HG03060 (cell line): ENCODE results near the gene TPST1.
"Not testable (repeated sequence)": the region's sequence is repeated elsewhere in the genome, so short reads cannot be mapped to it uniquely, and the experiment has no call there.

Source experiments
- ATAC-seq: cut with Tn5 transposase; IDR thresholded peaks from one replicate; pipeline ENCODE4 v1.9.1; 2021; ENCODE audit warnings: low read depth, moderate number of reproducible peaks; ENCODE audit not compliant: unreplicated experiment

Gene TPST1

DNA sequence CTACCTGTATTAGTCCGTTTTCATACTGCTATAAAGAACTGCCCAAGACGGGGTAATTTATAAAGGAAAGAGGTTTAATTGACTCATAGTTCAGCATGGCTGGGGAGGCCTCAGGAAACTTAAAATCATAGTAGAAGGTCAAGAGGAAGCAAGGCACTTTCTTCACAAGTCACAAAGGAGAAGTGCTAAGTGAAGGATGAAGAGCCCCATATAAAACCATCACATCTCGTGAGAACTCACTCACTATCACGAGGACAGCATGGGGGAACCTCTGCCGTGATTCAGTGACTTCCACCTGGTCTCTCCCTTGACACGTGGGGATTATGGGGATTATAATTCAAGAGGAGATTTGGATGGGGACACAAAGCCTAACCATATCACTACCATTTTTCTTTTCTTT is 119.9 kb downstream of the TPST1 start:
- not testable (repeated sequence) for ATAC-seq

DNA sequence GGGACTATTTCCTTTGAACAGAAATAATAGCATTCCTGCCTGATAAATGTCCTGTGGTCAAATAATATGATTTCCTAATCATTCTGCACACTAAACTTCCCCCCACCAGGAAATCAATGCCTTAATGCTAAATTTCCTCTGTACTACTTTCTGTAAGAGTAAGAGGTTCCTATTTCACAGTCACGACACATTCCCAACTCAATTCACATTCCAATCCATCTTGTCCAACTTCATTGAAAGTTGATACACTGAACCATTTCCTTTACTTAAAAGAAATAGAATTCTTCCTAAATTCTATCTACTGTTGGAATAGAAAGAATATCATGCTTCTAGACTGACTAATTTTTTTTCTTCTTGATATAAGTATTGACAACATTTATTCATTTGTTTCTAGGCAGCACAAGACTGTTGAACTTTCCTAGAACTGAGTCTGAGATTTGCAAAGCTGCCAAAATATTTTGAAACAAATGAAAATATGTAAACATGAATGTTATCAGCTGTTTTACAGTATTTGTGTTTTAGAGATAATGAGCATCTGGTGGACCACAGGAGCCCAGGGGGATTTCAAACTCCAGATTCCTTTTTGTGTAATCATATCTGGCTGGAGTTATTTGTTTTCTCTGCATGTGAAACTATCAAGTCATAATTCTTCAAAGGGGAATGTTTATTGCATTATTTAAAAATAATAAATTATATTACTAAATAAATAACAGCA is 121.5 kb downstream of the TPST1 start:
- no peak for ATAC-seq

DNA sequence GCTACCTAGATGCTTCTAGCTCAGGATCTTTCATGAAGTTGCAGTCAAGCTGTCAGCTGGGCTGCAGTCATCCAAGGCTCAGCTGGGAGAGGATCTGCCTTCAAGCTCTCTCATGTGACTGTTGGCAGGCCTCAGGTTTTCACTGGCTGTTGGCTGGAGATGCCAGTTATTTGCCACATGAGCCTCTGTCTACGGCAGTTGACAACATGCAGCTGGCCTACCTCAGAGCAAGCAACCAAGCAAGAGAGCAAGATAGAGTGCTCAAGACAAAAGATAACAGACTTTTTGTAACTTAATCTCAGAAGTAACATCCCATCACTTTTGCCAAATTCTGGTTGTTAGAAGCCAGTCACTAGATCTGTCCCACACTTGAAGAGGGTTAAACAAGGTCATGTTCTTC is 125.8 kb downstream of the TPST1 start:
- ATAC-seq, result no peak

DNA sequence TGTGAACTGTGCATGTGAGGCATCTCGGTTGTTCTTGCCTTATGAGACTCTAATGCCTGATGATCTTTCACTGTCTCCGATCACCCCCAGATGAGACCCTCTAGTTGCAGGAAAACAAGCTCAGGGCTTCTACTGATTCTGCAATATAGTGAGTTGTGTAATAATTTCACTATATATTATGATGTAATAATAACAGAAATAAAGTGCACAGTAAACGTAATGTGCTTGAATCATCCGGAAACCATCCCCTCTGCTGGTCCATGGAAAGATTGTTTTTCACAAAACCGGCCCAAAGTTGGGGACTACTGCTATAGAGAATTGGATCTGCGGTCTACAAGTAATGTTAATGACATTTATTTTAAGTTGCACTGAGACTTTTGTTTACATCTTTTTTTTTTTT is 126.7 kb downstream of the TPST1 start:
- no peak for ATAC-seq

DNA sequence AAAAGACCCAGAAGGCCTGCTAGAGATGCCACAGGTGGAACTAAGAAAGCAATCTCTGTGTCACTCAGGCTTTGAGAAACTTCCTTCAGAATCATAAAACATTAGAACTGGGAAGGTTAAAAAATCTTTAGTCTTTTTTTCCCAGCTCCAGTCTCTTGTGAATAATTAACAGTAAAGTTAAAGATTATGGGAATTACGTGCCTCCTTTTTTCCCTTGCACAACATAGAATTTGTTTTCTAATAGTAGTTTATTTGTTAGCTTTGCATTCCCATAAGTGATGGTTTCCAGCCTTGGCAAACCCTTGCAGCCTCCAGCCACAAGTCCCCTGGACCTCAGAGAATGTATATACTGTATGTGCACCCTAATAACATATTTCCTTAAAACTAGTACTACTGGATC is 128.3 kb downstream of the TPST1 start:
- no peak for ATAC-seq

DNA sequence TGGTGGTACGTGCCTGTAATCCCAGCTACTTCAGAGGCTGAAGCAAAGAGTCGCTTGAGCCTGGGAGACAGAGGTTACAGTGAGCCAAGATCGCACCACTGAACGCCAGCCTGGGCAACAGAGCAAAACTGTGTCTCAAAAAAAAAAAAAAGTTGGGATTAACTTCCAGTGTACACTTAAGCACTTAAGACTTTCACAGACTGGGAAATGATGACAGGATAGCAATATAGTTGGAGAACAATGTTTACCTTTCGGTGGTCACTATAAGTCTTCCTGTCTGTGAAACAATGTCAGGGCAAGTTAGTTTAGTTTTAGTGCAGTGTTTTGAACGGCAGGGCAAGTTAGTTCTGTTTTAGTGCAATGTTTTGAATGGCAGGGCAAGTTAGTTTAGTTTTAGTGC is 130.2 kb downstream of the TPST1 start:
- no peak for ATAC-seq

DNA sequence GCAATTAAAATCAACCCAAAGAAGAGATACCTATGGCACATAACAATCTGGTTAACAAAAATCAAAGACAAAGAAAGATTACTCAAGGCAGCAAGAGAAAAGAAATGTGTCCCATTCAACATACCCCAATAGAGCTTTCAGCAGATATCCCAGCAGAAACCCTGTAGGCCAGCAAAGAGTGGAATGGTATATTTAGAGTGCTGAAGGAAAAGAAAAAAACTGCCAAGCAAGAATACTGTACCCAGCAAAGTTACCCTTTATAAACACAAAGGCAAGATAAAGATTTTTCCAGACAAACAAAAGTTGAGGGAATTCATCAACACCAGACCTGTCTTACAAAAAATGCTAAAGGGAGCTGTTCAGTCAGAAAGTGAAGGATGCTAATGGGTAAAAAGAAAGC is 131.6 kb downstream of the TPST1 start:
- no peak for ATAC-seq

DNA sequence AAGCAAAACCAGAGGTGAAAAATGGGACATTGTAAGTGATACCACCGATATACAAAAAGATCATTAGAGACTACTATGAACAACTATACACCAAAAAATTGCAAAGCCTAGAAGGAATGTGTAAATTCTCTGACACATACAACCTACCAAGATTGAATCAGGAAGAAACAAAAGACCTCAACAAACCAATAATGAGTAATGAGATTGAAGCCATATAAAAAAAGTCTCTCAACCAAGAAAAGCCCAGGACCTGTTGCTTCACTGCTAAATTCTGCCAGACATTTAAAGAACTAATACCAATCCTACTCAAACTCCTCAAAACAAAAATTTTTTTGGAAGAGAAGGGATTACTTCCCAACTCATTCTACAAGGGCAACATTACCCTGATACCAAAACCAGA is 134.0 kb downstream of the TPST1 start:
- ATAC-seq, result no peak

DNA sequence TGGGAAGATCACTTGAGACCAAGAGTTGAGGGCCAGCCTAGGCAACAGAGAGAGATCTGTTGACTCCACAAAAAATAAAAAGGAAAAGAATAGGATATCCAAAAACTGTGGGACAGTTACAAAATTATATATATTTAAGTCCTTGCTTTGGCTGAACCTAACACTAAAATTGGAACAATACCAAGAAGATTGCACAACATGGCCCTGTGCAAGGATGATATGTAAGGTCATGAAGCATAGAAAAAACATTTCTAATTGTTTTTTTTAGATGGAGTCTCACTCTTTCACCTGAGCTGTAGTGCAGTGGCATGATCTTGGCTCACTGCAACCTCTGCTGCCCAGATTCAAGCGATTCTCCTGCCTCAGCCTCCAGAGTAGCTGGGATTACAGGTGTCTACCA is 139.0 kb downstream of the TPST1 start:
- no peak for ATAC-seq

DNA sequence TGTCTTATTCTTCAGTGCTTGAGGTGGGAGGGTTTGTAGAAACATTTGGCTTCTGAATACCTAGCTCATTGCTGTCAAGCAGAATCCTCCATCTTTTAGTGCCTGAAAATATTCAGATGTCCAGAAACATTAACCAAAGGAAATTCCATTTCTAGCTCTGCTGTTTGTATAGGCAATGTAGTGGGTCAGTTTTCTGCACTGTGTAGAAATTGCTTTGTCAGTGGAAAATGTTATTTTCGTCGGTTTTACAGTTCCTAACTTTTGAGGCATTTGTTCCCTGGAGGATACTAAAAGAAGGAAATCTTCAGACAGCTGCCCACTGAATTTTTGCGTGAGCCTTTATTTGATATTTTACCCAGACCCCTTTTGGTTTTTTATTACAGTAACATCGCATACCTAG is 143.4 kb downstream of the TPST1 start:
- no peak for ATAC-seq

DNA sequence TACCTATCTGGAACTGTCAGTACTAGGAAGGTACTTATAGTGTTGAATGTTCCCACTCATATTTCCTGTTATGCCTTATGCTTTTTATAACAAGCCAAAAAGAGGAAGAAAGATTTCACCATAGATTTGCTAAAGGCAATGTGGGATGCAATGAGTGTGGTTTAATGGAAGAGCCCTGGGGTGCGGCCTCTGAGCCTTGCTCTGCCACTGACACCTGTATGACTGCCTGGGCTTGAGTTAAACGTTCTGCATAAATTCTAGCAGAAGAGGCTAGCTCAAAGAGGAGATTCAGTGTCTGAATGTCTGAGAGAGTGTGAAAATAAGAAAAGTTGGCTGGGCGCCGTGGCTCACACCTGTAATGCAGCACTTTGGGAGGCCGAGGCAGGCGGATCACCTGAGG is 143.8 kb downstream of the TPST1 start:
- ATAC-seq, result no peak

DNA sequence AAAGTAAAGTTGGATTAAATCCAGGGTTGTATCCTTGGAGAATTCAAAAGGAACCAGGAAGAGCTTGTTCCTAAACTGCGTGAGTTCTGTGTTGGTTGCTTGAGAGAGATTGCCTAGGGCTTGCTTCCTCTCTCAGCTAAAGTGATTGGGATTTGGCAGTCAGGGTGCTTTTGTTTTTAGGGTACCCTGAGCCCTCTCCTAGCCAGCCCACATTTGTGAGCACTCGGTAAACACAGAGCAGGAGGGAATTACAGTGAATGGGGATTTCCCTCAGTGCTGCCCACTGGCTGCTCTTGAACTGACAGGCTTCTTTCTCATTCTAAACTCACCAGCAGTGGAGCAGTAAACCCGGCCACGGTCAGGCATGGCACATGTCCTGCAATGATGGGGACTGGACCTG is 146.9 kb downstream of the TPST1 start:
- ATAC-seq, result no peak

DNA sequence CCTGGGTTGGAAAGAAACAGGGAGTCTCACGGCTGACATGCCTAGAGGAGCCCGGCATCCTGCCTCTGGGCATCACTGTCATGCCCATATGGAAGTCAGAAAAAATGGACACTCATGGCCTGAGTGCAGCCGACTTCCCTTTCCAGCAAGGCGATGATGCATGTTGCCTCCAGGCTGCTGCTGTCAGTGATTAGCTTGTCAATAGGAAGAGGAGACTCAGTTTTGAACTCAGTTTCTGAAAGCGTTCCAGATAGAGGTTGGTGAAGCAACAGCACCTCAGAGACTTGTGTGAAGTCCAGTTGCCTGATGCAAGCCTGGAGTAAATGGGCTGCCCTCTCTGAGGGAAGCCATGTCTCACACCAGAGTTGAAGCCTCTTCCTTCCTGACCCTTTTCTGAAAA is 148.4 kb downstream of the TPST1 start:
- no peak for ATAC-seq

DNA sequence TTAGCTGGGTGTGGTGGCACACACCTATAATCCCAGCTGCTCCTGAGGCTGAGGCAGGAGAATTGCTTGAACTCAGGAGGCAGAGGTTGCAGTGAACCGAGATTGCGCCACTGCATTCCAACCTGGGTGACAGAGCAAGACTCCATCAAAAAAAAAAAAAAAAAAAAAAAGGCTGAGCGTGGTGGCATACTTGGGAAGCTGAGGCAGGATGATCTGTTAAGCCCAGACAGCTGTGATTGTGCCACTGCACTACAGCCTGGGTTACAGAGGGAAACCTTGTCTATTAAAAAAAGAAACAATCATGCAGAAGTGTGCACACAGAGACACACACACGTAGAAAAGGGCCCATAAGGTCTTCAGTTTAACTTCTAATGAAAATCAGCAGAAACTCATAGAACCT is 150.6 kb downstream of the TPST1 start:
- no peak for ATAC-seq

DNA sequence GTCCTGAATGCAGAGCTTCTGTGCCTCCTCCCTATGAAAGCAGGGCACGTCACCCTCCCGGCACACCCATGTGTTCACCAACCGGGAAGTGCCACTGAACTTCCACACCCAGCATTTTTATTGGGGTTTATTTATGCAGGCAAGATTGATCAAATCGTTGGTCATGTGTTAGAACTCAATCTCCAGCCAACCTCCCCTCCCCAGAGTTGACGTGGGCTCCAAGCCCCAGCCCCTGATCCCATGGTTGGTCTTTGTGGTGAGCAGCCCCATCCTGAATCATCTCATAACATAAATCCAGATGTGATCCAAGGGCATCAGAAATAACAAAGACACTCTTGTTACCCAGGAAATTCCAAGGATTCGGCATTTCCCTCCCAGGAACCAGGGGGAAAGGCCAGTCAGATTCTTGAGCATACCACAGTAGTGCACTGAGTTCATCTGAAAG is 151.2 kb downstream of the TPST1 start:
- ATAC-seq, result no peak

DNA sequence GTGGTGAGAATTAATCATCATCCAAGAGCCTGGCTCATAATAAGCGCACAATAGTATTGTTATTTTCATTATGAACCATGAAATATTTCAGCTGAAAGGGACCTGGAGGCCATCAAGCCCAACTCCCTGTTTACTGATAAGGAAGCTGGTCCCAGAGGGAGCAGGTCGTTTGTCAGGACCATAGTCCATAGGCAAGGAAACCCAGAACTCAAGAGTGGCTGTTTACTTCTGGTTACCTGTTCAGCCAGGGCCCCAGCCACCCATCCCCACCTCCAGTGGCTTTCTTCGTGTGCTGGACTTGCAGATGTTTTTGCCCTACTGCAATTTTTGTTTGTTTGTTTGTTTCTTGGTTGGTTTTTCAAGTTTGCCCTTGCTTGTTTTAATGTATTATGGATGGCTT is 152.0 kb downstream of the TPST1 start:
- ATAC-seq, result no peak

DNA sequence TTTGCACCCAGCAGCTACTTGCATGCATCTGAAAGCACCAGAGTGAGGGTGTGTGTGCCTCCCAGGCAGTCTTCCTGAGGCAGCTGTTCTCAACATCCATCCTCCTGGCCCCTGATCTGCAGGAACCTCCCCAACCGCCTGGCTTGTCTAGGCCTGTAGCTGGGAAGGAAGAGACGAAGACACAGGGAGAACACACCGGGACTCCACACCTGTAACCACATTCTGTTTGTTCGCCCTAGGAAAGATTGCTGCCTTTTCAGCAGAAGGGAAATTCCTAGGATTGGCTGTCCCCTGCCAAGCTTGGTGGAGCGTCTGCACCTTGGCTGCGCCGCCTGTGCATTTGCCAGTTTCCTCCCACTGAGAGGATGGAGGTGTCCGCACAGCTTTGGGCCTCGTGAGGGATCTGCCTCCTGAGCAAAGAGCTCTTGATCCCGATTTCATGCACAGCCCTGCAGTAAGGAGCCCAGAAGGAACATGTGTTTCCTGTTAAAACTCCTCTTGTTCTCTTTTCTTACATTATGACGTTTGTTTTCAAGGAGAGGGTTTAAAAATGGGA is 154.6 kb downstream of the TPST1 start:
- ATAC-seq, result no peak

DNA sequence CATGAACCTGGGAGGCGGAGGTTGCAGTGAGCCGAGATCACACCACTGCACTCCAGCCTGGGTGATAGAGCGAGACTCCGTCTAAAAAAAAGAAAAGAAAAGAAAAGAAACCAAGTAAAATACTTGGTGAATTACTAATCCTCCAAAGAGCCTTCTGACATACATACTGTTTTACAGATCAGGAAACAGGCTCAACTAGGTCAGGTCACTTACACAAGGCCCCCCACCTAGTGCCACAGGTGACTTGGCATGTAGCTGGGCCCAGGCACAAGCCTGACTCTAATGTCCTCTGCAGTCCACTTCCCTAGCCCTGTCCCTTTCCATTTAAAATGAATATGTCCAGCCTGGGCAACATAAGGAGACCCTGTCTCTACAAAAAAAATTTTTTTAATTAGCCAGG is 157.0 kb downstream of the TPST1 start:
- ATAC-seq, result no peak

DNA sequence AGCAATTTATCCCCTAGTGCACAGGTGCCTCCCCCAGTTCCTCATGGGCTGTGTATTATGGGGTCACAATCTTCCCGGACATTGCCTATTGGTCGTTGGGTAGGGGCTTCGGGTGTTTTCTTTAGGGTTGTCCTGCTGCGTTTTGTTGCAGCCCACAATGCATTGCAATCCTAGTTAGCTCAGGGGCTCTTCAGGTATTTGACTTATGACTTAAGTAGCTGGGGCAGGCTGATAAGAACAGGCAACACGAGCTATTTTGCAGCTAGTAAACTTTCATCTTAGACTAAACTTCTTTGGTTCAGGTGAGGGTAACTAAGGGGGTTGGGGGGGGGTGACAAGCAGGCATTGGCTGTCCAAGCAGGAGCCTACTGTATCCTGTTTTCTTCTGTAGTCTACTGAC is 158.5 kb downstream of the TPST1 start:
- no peak for ATAC-seq

DNA sequence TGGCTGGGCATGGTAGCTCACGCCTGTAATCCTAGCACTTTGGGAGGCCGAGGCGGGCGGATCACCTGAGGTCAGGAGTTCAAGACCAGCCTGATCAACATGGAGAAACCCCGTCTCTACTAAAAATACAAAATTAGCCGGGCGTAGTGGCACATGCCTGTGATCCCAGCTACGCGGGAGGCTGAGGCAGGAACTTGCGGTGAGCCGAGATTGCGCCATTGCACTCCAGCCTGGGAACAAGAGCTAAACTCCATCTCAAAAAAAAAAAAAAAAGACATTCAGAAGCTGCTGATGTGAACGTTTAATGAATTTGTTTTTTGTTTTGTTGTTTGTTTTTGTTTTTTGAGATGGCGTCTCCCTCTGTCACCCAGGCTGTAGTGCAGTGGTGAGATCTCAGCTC is 159.9 kb downstream of the TPST1 start:
- ATAC-seq, result not testable (repeated sequence)

DNA sequence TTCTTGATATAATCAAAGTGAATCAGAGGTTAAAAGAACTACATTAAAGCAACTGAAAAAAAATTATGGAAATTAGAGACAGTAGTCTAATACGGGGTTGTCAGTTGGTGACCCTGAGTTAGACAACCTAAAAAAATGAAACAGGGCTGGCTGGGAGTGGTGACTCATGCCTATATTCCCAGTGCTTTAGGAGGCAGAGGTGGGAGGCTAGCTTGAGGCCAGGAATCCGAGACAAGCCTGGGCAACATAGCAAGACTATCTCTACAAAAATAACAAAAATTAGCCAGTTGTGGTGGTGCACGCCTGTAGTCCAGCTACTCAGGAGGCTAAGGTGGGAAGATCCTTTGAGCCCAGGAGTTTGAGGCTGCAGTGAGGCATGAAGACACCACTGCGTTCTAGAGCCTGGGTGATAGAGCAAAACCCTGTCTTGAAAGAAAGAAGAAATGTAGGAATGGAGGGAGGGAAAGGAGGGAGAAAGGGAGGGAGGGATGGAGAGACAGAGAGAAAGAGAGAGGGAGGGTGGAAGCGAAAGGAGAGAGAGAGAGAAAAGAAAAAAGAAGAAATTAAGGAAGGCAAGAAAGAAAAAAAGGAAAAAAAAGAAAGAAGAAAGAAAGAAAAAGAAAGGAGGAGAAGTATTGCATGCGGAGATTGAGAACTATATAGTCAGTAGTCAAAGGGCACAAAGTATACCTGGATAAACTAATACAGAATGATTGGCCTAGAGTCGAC is 166.1 kb downstream of the TPST1 start:
- no peak for ATAC-seq
